Nephron progenitor cell (in vitro differentiated cells): ENCODE measurements around the gene CHMP5.

Source experiments
- DNase-seq: peaks from one replicate; pipeline ENCODE4 v3.0.0; 2021
- H3K27ac Mint-ChIP-seq: 2 replicates; pipeline ENCODE4 v1.8.0; 2021; ENCODE audit warnings: mild to moderate bottlenecking, moderate library complexity, mixed read lengths
- H3K27me3 Mint-ChIP-seq: 2 replicates; pipeline ENCODE4 v1.8.0; 2021; ENCODE audit warnings: mild to moderate bottlenecking, low read depth, mixed read lengths; ENCODE audit not compliant: poor library complexity
- H3K36me3 Mint-ChIP-seq: 2 replicates; pipeline ENCODE4 v1.8.0; 2021; ENCODE audit warnings: low read depth, mixed read lengths
- H3K4me1 Mint-ChIP-seq: 2 replicates; pipeline ENCODE4 v1.8.0; 2021; ENCODE audit warnings: mixed read lengths
- H3K4me3 Mint-ChIP-seq: 2 replicates; pipeline ENCODE4 v1.8.0; 2021; ENCODE audit warnings: mild to moderate bottlenecking, moderate library complexity, mixed read lengths
- H3K9me3 Mint-ChIP-seq: 2 replicates; pipeline ENCODE4 v1.8.0; 2021; ENCODE audit warnings: mild to moderate bottlenecking, moderate library complexity, mixed read lengths
- TF ChIP-seq, protein P1 (sequence below): fragments of 200-600 bp; sonication (generic); IDR thresholded peaks from 2 replicates; pipeline ENCODE4 v1.5.0; 2021; ENCODE audit warnings: antibody characterized with exemption

The CHMP5 gene

DNA sequence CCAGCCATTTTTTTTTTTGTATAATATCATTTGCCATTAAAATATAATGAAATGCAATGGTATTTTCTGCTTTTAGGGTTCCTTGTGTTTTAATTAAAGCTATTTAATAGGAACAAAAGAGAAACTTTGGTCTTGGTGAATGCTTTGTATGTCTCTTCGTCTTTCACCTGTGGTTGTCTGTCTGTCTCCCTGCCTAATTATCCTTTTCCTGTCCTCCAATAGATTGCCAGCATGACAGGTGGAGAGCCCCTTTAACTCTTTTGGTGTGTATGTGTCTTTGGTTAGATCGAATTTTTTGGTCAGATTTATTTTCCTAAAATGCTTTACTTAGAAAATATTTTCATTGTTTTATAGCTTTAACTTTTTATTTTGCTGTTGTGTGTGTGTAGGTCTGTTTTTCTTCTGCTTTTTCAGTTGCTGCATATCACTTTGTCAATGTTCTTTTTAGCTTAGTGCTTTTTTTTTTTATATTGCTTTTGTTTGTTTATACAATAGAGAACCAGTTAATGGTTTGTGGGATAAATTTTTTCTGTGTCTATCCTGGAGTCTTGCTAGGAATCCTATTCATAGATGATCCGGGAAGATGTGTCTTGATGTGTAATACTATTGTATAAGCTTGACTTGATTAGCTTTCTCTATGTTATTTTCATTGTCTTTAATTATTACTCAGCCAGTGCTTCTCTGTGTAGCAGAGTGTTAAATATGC lies 8.6 kb downstream of the CHMP5 start:
- no peak for DNase-seq
- H3K36me3 Mint-ChIP-seq = peaks cover 64% of the 10 kb centered on the region
- H3K9me3 Mint-ChIP-seq = no peaks in the 10 kb centered on the region
- H3K4me3 Mint-ChIP-seq = no peak overlapping the region
- TF ChIP-seq, protein P1, sequence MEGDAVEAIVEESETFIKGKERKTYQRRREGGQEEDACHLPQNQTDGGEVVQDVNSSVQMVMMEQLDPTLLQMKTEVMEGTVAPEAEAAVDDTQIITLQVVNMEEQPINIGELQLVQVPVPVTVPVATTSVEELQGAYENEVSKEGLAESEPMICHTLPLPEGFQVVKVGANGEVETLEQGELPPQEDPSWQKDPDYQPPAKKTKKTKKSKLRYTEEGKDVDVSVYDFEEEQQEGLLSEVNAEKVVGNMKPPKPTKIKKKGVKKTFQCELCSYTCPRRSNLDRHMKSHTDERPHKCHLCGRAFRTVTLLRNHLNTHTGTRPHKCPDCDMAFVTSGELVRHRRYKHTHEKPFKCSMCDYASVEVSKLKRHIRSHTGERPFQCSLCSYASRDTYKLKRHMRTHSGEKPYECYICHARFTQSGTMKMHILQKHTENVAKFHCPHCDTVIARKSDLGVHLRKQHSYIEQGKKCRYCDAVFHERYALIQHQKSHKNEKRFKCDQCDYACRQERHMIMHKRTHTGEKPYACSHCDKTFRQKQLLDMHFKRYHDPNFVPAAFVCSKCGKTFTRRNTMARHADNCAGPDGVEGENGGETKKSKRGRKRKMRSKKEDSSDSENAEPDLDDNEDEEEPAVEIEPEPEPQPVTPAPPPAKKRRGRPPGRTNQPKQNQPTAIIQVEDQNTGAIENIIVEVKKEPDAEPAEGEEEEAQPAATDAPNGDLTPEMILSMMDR = no peak
- H3K27me3 Mint-ChIP-seq = no peaks in the 10 kb centered on the region
- H3K27ac Mint-ChIP-seq = peak overlapping the region; percentile 29
- H3K4me1 Mint-ChIP-seq = no peaks in the 10 kb centered on the region

DNA sequence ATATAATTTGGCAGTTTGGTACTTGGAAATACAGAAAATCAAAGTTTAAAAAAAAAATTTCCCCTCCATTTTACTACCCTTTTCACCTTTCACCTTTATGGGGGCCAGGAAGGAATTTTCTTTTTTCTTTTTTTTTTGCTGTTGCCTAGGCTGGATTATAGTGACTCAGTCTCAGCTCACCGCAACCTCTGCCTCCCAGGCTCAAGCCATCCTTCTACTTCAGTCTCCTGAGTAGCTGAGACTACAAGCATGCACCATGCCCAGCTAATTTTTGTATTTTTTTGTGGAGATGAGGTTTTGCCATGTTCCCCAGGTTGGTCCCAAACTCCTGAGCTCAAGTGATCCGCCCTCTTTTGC lies 9.1 kb downstream of the CHMP5 start:
- Mint-ChIP-seq H3K4me3 (no peak overlapping the region), H3K9me3 (no peaks in the 10 kb centered on the region), H3K27me3 (no peaks in the 10 kb centered on the region), H3K27ac (peak overlapping the region; percentile 36), H3K36me3 (peaks cover 60% of the 10 kb centered on the region), H3K4me1 (no peaks in the 10 kb centered on the region)
- DNase-seq = no peak
- TF ChIP-seq, protein P1 = no peak

DNA sequence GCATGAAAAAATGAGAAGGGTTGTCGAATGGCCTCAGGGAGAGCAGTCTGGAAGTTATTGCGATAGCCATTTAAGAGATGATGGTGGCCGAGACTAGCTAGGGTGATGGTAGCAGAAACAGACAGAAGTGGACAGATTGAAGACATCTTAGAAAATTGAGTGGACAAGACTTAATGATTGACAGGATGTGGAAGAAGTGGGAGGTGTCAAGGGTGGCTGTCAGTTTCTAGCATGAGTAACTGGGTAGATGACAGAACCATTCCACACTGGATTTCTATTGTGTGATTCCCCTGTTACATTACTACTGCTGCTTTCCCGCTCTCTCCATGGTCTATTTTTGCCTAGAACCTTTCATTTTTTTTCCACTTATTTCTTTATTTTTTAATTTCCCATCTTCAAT lies 12.6 kb downstream of the CHMP5 start:
- TF ChIP-seq, protein P1 = no peak
- DNase-seq = no peak
- H3K27ac Mint-ChIP-seq = no peak overlapping the region
- H3K4me1 Mint-ChIP-seq = no peaks in the 10 kb centered on the region
- peaks cover 43% of the 10 kb centered on the region for H3K36me3 Mint-ChIP-seq
- no peaks in the 10 kb centered on the region for H3K9me3 Mint-ChIP-seq
- H3K4me3 Mint-ChIP-seq = no peak overlapping the region
- no peaks in the 10 kb centered on the region for H3K27me3 Mint-ChIP-seq

DNA sequence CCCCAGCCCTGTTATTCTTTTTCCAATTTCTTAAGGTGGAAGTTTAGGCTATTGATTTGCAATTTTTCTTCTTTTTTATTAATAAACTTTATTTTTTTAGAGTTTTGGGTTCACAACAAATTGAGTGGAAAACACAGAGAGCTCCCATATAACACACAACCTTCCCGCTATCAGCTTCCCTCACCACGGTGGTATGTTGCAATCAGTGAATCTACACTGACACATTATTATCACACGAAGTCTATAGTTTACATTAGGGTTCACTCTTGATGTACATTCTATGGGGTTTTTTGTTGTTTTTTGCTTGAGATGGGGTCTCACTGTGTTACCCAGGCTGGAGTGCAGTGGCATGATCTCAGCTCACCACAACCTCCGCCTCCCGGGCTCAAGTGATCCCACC lies 20.7 kb downstream of the CHMP5 start:
- no peak for DNase-seq
- no peak overlapping the region for H3K4me3 Mint-ChIP-seq
- no peaks in the 10 kb centered on the region for H3K27me3 Mint-ChIP-seq
- TF ChIP-seq, protein P1 = no peak
- no peak overlapping the region for H3K27ac Mint-ChIP-seq
- H3K4me1 Mint-ChIP-seq = peaks cover 6% of the 10 kb centered on the region
- H3K36me3 Mint-ChIP-seq = peaks cover 2% of the 10 kb centered on the region
- no peaks in the 10 kb centered on the region for H3K9me3 Mint-ChIP-seq

DNA sequence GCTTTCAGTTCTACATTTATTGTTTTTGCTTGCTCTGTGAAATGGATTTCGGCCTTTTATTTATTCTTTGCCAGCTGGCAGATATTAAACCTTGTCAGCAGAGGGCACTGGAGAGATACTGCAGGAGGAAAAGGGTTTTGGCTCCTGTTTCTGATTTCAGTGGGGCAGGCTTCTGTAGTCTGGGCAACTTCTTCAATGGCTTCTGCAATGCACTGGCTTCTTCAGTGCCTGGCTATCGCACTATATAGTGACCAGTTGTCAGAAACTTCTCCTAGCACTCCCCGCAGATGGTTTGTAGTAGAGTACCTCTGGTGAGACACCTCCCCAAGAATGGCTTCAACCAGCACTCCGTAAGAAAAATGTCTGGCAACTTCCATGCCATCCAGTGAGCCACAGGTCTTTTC lies 22.2 kb downstream of the CHMP5 start:
- Mint-ChIP-seq H3K27me3 (no peaks in the 10 kb centered on the region), H3K4me1 (peaks cover 20% of the 10 kb centered on the region), H3K36me3 (no peaks in the 10 kb centered on the region), H3K27ac (no peak overlapping the region), H3K9me3 (no peaks in the 10 kb centered on the region), H3K4me3 (no peak overlapping the region)
- peak; percentile 16 for DNase-seq
- TF ChIP-seq, protein P1 = peak; percentile 48

DNA sequence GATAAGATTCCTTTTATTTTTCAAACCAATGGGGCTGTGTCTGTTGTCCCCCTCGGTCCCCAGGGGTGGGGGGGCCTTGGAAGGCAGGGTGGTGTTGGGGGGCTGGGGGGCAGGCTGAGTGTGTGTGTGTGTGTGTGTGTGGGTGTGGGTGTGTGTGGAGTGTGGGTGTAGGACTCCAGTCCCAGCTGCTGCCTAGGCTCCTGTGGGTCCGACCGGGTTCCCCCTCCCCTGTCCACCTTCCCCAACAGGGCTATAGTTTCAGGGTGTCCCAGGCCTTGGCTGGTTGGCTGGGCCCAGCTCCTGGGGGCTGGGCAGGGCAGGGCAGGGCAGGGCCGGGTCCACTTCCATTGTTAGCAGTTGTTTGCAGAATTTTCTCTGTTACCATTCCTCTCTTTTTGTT lies 23.4 kb downstream of the CHMP5 start:
- Mint-ChIP-seq H3K4me1 (peaks cover 30% of the 10 kb centered on the region), H3K27me3 (no peaks in the 10 kb centered on the region), H3K36me3 (peaks cover 8% of the 10 kb centered on the region), H3K4me3 (peak overlapping the region; percentile 69), H3K27ac (no peak overlapping the region), H3K9me3 (no peaks in the 10 kb centered on the region)
- TF ChIP-seq, protein P1 = no peak
- no peak for DNase-seq
